ENCODE results near the gene KCNJ1. TPM values are rescaled to one million over a fixed set of nuclear protein-coding genes. Genes with fewer than 3 reads are reported as not detected.

KCNJ1 gene
- total and polyA plus RNA-seq, 10 of the 15 experiments (the other 5 are each of a cell fraction or from before 2014, with no cell fraction given): not detected

DNA sequence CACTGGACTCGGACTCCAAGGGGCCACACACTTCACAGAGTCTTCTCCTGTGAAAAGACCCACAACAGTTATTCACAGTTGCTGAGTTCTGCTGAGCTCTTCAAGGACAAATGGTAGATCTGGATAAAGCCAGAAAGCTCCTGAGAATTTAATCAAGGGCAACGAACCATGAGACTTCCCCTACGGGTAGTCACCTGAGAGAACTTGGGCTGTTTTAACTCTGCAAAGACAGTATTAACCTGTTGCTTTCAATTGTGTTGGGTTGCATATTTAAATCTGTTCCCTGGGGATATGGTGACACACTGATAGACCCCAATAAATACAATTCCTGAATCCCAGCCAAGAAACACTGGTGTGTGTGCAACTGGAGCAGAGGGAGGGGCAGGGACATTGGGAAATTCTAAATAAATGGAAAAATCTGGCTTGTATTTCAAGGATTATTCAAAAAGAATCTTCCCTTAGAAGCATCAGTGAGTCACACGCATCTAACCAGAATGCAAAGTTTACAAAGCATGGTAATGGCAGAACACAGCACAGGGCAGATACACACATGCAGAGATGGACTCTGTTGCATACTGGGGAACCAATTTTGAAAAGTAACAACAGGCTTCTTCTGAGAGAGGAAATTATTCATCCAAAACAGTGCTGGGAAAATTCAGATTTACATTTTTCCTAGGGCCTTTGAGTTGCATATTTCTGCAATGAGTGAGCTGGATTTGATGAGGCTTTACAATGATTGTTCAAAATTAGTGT lies 4.0 kb downstream of the KCNJ1 start (continued):
- TF ChIP-seq, protein P1, sequence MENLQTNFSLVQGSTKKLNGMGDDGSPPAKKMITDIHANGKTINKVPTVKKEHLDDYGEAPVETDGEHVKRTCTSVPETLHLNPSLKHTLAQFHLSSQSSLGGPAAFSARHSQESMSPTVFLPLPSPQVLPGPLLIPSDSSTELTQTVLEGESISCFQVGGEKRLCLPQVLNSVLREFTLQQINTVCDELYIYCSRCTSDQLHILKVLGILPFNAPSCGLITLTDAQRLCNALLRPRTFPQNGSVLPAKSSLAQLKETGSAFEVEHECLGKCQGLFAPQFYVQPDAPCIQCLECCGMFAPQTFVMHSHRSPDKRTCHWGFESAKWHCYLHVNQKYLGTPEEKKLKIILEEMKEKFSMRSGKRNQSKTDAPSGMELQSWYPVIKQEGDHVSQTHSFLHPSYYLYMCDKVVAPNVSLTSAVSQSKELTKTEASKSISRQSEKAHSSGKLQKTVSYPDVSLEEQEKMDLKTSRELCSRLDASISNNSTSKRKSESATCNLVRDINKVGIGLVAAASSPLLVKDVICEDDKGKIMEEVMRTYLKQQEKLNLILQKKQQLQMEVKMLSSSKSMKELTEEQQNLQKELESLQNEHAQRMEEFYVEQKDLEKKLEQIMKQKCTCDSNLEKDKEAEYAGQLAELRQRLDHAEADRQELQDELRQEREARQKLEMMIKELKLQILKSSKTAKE (IDR thresholded peaks at IDR 0.05; ENCODE audit: low read depth, poor library complexity, severe bottlenecking): no peak
- no peak for TF ChIP-seq ATF7 (IDR thresholded peaks at IDR 0.05; ENCODE audit: low read depth)
- no peak for TF ChIP-seq EP300 (IDR thresholded peaks at IDR 0.05; ENCODE audit: borderline replicate concordance in 1 of 2, control insufficient read depth in 1 of 2, low read depth in 2 of 2, low read length in 2 of 2)
- TF ChIP-seq, protein P2, sequence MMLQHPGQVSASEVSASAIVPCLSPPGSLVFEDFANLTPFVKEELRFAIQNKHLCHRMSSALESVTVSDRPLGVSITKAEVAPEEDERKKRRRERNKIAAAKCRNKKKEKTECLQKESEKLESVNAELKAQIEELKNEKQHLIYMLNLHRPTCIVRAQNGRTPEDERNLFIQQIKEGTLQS (IDR thresholded peaks at IDR 0.05; ENCODE audit: borderline replicate concordance, extremely low read depth, low read depth, low read length): no peak
- no peak for TF ChIP-seq ASH2L (IDR thresholded peaks at IDR 0.05; ENCODE audit: borderline replicate concordance, low read depth)

DNA sequence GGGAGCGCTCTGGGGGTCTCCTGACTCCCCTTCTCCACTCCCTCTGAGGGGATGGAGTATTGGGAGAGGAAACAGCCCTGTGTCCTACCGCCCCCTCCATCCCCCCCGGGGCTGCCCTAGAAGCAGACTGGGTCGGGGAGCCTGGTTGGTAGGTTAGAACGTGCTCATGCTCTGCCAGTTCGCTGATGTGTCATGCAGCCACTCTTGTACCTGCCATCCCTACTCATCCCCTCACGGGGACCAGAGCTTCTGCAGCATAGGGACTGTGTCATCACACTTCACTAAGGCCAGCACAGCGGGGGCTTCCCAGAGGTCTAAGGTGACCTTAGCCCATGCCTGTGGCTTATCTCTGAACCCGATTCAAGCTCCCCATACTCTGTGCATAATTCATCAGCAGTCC lies 4.7 kb downstream of the KCNJ1 start:
- SMC1A ChIA-PET (ENCODE audit: uncharacterized antibody, unreplicated experiment): interaction anchor here (1.1 kb wide), 1 partner anchor 692 kb away, joined by 3 read pairs; no protein-coding TSS in a partner anchor
- no peak overlapping the region for H3K4me3 ChIP-seq
- intact Hi-C loops (cut with micrococcal nuclease; ENCODE audit: unreplicated experiment): no loop called here
- no peaks in the 10 kb centered on the region for H3K79me2 ChIP-seq (ENCODE audit: control insufficient read depth, insufficient read depth, low read length)
- H3K9me3 ChIP-seq (replicated peaks; ENCODE audit: control insufficient read depth, insufficient read depth, low read length): no peaks in the 10 kb centered on the region
- CTCF ChIA-PET: interaction anchor here (0.5 to 1.5 kb wide), 4 partner anchors 105 to 705 kb away, joined by 3 to 7 read pairs (median 4); no protein-coding TSS in a partner anchor
- H3K27me3 ChIP-seq (replicated peaks in 1 of 2; ENCODE audit: control insufficient read depth in 2 of 2, insufficient read depth in 2 of 2, low read length in 1 of 2): peaks cover 0 to 2% of the 10 kb centered on the region in 2 experiments; a peak in 1 of 4 replicates
- H3K27ac ChIP-seq (ENCODE audit: control insufficient read depth, insufficient read depth): no peak overlapping the region
- in situ Hi-C loops (cut with MboI): no loop called here
- no peak overlapping the region for H3K4me2 ChIP-seq (ENCODE audit: control insufficient read depth, insufficient read depth)
- H3K36me3 ChIP-seq (ENCODE audit: control insufficient read depth in 2 of 2, insufficient read depth in 2 of 2, low read length in 1 of 2): no peaks in the 10 kb centered on the region
- FAIRE-seq (no peak), ATAC-seq (no peak), DNase-seq (ENCODE audit: low read depth, low spot score) (no peak)
- 18% methylated on average over 9 of the region's 9 CpGs for WGBS (ENCODE audit: insufficient coverage, insufficient replicate concordance, low lambda C conversion rate, missing lambda C conversion rate)
- H3K4me1 ChIP-seq (ENCODE audit: control insufficient read depth, insufficient read depth, low read length): no peaks in the 10 kb centered on the region
- RAD21 ChIA-PET (ENCODE audit: unreplicated experiment): no interaction called here
- no peak overlapping the region for H2AFZ ChIP-seq (ENCODE audit: control insufficient read depth, low read depth, low read length)
- no TSS peak for BruUV-seq (replicated peaks)
- POLR2A ChIA-PET: no interaction called here
- H3K9ac ChIP-seq (ENCODE audit: control insufficient read depth, insufficient read depth, low read length): no peak overlapping the region
- no peaks in the 10 kb centered on the region for H4K20me1 ChIP-seq (ENCODE audit: control insufficient read depth, insufficient read depth)
- no peak for TF ChIP-seq SREBF1 (IDR thresholded peaks at IDR 0.05; ENCODE audit: low read length)
- TF ChIP-seq ZBED1 (IDR thresholded peaks at IDR 0.05; ENCODE audit: borderline replicate concordance): no peak
- TF ChIP-seq ZNF217 (IDR thresholded peaks at IDR 0.05): no peak
- TF ChIP-seq CBX3 (IDR thresholded peaks at IDR 0.05; ENCODE audit: borderline replicate concordance, low read depth): no peak
- no peak for TF ChIP-seq TCF7 (IDR thresholded peaks at IDR 0.05; ENCODE audit: borderline replicate concordance)
- TF ChIP-seq CHD1 (IDR thresholded peaks at IDR 0.05; ENCODE audit: low read depth, low read length): no peak
- TF ChIP-seq, protein P3, sequence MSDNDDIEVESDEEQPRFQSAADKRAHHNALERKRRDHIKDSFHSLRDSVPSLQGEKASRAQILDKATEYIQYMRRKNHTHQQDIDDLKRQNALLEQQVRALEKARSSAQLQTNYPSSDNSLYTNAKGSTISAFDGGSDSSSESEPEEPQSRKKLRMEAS (IDR thresholded peaks at IDR 0.05; ENCODE audit: low read depth, low read length): no peak
- no peak for TF ChIP-seq ASH2L (IDR thresholded peaks at IDR 0.05; ENCODE audit: borderline replicate concordance, low read depth)
- no peak for TF ChIP-seq FOXM1 (IDR thresholded peaks at IDR 0.05; ENCODE audit: low read depth, low read length)
- TF ChIP-seq, protein P4, sequence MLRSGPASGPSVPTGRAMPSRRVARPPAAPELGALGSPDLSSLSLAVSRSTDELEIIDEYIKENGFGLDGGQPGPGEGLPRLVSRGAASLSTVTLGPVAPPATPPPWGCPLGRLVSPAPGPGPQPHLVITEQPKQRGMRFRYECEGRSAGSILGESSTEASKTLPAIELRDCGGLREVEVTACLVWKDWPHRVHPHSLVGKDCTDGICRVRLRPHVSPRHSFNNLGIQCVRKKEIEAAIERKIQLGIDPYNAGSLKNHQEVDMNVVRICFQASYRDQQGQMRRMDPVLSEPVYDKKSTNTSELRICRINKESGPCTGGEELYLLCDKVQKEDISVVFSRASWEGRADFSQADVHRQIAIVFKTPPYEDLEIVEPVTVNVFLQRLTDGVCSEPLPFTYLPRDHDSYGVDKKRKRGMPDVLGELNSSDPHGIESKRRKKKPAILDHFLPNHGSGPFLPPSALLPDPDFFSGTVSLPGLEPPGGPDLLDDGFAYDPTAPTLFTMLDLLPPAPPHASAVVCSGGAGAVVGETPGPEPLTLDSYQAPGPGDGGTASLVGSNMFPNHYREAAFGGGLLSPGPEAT (IDR thresholded peaks at IDR 0.05; ENCODE audit: low read depth): no peak
- TF ChIP-seq POU2F2 (IDR thresholded peaks at IDR 0.05; ENCODE audit: borderline replicate concordance, low read depth, low read length): no peak

All from GM12878 (cell line).